Activated CD8-positive, alpha-beta memory T cell treated with anti-CD3 and anti-CD28 coated beads, Interleukin-2, amount 10 ng/mL, durations not matched to agents 7 days and 5 days (primary cell): Measurements from ENCODE around the gene LRP1B. TPM values are rescaled to one million over a fixed set of nuclear protein-coding genes. Genes with fewer than 3 reads are reported as not detected.
"Not testable (repeated sequence)": the region's sequence is repeated elsewhere in the genome, so short reads cannot be mapped to it uniquely, and the experiment has no call there.

Experiments
- ATAC-seq: fragments of 150-1000 bp; cut with Tn5 transposase; one replicate; pipeline ENCODE4 v1.10.0; 2021; ENCODE audit warnings: moderate library complexity
- CTCF ChIA-PET: fragments of 350-600 bp; sonication (Branson Sonifier 250); formaldehyde crosslinking; loops from one replicate; lab custom pipeline; 2021; ENCODE audit warnings: antibody characterized with exemption; lab: Charles Lee
- DNase-seq: peaks from one replicate; pipeline ENCODE4 v3.0.0-alpha.2; 2020
- H3K27ac Mint-ChIP-seq: one replicate; pipeline ENCODE4 v1.8.0; 2021; ENCODE audit warnings: mild to moderate bottlenecking, mixed read lengths
- H3K27me3 Mint-ChIP-seq: one replicate; pipeline ENCODE4 v1.8.0; 2021; ENCODE audit warnings: mixed read lengths
- H3K36me3 Mint-ChIP-seq: one replicate; pipeline ENCODE4 v1.8.0; 2021; ENCODE audit warnings: mild to moderate bottlenecking, mixed read lengths
- H3K4me1 Mint-ChIP-seq: one replicate; pipeline ENCODE4 v1.8.0; 2021; ENCODE audit warnings: mixed read lengths
- H3K4me3 Mint-ChIP-seq: one replicate; pipeline ENCODE4 v1.8.0; 2021; ENCODE audit warnings: mild to moderate bottlenecking, moderate library complexity, mixed read lengths
- H3K9me3 Mint-ChIP-seq: one replicate; pipeline ENCODE4 v1.8.0; 2022; ENCODE audit warnings: low read depth, mixed read lengths
- total RNA-seq, 2 experiments: library from RNA; stranded (reverse); gene quantifications; one replicate each; pipeline ENCODE4 v1.2.3, GENCODE V29; 2021

LRP1B gene
- total RNA-seq, 2 experiments from 2014 or later: not detected

DNA sequence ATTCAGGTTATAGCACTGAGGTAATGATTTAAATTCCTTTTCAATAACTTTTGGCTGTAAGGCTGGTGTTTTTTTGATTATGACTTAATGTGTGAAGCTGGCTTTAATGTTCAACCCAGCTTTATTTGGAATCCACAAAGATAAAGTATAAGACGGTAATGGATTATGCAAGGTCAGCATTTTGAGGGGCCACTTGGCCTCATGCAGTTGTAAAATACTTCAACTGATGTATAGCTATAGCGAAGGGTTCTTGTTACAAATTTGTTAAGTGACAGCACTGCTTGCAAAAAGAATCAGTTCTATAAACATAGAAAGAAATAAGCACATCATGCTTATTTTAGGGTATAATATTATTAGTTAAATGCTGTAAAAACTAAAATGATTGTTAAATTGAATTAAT is 36.6 kb downstream of the LRP1B start:
- H3K36me3 Mint-ChIP-seq: no peaks in the 10 kb centered on the region
- DNase-seq (no peak), ATAC-seq (no peak)
- no peaks in the 10 kb centered on the region for H3K27me3 Mint-ChIP-seq
- H3K4me3 Mint-ChIP-seq: no peak overlapping the region
- no peaks in the 10 kb centered on the region for H3K4me1 Mint-ChIP-seq
- CTCF ChIA-PET: no interaction called here
- H3K27ac Mint-ChIP-seq: no peak overlapping the region
- peaks cover 4% of the 10 kb centered on the region for H3K9me3 Mint-ChIP-seq

DNA sequence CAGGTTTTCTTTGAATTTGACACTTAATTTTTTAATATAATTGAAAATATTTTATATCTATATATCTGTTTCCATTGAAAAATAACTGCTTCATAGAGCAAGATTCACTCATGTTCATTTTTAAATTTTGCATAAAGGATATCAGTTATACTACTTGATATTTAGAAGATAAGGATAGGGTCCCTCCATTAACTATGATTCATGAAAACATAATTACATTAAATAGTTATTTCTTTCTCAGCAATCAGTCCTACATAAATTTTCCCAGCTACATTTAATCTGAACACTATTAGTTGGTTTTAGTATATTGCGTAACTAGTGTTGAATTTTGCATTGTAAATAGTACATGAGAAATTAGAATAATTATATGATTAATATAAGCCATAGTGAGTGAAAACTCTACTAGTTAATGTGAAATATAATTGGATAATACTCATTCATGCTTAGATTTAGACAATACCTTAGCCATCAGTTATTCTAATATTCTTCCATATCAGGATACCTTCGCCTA is 42.7 kb downstream of the LRP1B start:
- no peak overlapping the region for H3K4me3 Mint-ChIP-seq
- H3K36me3 Mint-ChIP-seq: no peaks in the 10 kb centered on the region
- no peaks in the 10 kb centered on the region for H3K27me3 Mint-ChIP-seq
- ATAC-seq: no peak
- H3K27ac Mint-ChIP-seq: no peak overlapping the region
- H3K4me1 Mint-ChIP-seq: no peaks in the 10 kb centered on the region
- DNase-seq: no peak
- H3K9me3 Mint-ChIP-seq: peaks cover 11% of the 10 kb centered on the region
- CTCF ChIA-PET: no interaction called here

DNA sequence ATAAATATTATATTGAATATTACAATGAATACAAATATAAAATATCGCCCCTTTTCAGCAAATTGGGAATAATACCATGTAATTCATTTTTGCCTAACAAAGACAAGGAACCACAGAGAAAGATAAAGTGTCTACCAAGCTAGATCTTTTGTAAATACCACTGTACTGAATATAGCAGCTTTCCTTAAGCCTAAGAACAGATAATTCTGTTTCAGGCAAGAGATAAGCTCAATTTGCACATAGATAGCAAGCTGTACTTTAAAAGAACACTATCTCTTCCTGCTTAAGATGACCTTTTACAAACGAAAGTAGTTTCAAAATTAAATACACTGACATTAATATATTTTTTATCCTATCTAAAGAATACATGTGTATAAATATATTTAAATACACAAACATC is 43.2 kb downstream of the LRP1B start:
- peaks cover 11% of the 10 kb centered on the region for H3K9me3 Mint-ChIP-seq
- H3K4me3 Mint-ChIP-seq, H3K27me3 Mint-ChIP-seq, CTCF ChIA-PET, H3K27ac Mint-ChIP-seq, H3K36me3 Mint-ChIP-seq, DNase-seq, H3K4me1 Mint-ChIP-seq, ATAC-seq: not testable (repeated sequence)

DNA sequence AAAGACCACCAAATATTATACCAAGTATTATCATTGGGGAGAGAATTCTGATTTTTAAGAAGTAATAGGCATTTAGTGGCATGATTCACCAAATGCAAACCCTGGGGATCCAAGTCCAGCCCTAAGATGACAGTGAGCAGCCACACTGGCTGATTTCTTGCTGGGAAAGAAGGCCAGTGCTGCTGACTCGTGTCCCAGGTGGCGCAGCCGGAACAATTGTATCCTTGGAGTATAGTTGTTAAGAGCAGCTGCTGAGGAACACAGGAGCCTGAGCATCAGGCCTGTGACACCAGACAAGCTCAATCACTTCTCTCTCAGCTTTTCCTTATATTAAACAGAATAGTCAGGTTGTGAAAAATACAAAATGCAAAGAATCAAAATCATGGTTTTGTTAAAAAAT is 48.4 kb downstream of the LRP1B start:
- no peaks in the 10 kb centered on the region for H3K4me1 Mint-ChIP-seq
- peaks cover 10% of the 10 kb centered on the region for H3K9me3 Mint-ChIP-seq
- H3K27ac Mint-ChIP-seq: no peak overlapping the region
- ATAC-seq (no peak), DNase-seq (no peak)
- H3K36me3 Mint-ChIP-seq: no peaks in the 10 kb centered on the region
- CTCF ChIA-PET: no interaction called here
- H3K4me3 Mint-ChIP-seq: no peak overlapping the region
- H3K27me3 Mint-ChIP-seq: no peaks in the 10 kb centered on the region

DNA sequence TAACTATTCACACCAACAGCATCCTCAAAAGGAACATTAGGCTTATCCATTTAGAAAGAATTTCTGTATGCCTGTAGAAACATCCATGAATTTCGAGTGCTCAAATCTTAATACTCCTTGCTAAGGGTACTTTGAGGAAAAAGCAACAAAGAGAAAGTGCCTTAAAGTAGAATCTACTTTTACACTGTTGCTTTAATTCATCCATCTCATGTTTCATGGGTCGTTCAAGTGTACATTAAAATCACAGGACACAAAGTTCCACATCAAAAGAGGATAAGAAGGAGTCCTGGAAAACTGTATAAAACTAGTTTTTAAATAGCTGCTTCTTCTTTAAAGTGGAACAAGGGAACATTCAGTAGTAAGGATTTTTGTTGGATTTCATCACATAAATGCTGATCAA is 54.5 kb downstream of the LRP1B start:
- no peak for DNase-seq
- no peak overlapping the region for H3K4me3 Mint-ChIP-seq
- no peaks in the 10 kb centered on the region for H3K27me3 Mint-ChIP-seq
- no peak for ATAC-seq
- H3K4me1 Mint-ChIP-seq: no peaks in the 10 kb centered on the region
- no peak overlapping the region for H3K27ac Mint-ChIP-seq
- H3K36me3 Mint-ChIP-seq: no peaks in the 10 kb centered on the region
- peaks cover 2% of the 10 kb centered on the region for H3K9me3 Mint-ChIP-seq
- CTCF ChIA-PET: no interaction called here

DNA sequence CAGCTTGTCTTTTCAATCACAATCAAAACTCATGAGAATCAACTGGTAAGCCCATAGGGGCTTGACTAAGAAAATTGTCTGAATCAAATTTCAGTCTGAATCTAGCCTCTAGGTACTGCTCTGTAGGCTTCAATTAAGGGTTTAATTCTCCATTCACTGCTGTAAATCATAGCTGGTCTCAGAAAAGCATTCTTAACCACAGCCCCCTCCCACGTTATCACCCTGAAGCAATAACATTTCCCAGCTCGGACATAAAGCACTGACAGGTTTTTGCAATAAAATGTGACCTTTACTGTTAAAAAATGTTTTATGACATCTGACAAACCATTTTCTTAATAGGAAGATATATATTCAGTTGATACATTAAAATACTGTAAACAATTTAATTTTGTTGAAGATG is 55.0 kb downstream of the LRP1B start:
- DNase-seq (no peak), ATAC-seq (no peak)
- H3K36me3 Mint-ChIP-seq: no peaks in the 10 kb centered on the region
- H3K4me3 Mint-ChIP-seq: no peak overlapping the region
- H3K27me3 Mint-ChIP-seq: no peaks in the 10 kb centered on the region
- H3K9me3 Mint-ChIP-seq: peaks cover 2% of the 10 kb centered on the region
- no peak overlapping the region for H3K27ac Mint-ChIP-seq
- H3K4me1 Mint-ChIP-seq: no peaks in the 10 kb centered on the region
- CTCF ChIA-PET: no interaction called here

DNA sequence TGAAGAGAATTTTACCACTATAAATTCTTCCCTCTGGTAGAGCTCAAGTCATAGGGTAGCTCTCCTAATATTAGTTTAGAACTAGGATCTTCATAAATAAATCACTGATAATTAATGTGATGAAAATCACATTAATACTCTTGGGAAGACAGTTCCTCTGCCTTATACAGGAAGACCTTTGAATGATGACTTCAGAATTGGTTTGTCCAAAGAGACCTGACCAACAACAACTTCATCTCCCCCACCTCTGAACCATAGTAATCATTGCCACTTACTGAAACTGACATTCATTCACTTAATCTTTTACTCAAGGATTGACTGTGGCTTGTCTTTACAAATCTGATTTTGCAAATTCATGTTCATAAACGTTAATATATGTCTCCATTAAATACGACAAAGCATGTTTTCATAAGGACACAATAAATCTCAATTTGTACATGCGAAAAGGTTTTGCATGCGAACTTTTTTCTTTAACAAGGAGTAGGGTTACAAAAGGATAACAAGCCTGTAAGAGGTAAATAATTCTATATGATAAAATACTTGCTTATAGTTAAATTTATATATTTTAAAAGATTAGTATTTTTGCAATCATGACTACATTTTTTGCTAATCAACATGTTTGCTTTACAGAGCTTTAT is 61.4 kb downstream of the LRP1B start:
- H3K27me3 Mint-ChIP-seq: no peaks in the 10 kb centered on the region
- CTCF ChIA-PET: no interaction called here
- DNase-seq (no peak), ATAC-seq (no peak)
- H3K36me3 Mint-ChIP-seq: no peaks in the 10 kb centered on the region
- H3K27ac Mint-ChIP-seq: no peak overlapping the region
- H3K9me3 Mint-ChIP-seq: peaks cover 4% of the 10 kb centered on the region
- H3K4me3 Mint-ChIP-seq: no peak overlapping the region
- no peaks in the 10 kb centered on the region for H3K4me1 Mint-ChIP-seq

DNA sequence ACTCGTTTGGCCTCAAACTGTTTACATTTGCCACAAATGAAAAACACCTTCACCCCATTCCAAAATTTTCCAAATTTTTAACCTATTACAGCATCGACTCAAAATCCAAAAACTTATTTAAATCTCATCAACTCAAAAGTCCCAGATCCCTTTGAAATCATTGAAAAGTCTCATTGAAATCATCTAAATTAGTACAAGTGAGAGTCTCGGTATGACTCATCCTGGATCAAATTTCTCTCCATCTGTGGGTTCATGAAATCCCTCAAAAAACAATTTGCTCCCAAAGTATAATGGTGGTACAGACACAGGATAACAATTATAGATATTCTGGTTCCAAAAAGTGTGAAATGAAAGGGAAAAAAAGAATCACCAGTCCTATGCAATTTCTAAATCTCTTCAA is 65.1 kb downstream of the LRP1B start:
- DNase-seq: no peak
- CTCF ChIA-PET: no interaction called here
- no peak for ATAC-seq
- Mint-ChIP-seq H3K27me3 (no peaks in the 10 kb centered on the region), H3K4me1 (no peaks in the 10 kb centered on the region), H3K9me3 (peaks cover 2% of the 10 kb centered on the region), H3K27ac (no peak overlapping the region), H3K4me3 (no peak overlapping the region), H3K36me3 (no peaks in the 10 kb centered on the region)

DNA sequence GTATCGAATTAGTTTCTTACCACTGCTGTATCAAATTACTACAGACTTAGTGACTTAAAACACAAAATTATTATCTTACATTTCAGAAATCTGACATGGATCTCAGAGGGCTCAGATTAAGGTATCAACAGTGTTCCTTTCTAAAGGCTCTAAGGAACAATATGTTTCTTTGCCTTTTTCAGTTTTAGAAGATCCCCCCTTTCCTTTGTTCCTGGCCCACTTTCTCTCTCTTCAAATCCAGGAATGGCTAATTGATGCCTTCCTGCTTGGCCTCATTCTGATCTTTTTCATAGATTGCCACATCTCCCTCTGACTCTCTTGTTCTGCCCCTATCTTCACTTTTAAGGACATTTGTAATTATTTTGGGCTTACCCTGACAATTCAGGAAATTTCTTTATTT is 65.7 kb downstream of the LRP1B start:
- no peak for DNase-seq
- H3K4me3 Mint-ChIP-seq: no peak overlapping the region
- CTCF ChIA-PET: no interaction called here
- H3K9me3 Mint-ChIP-seq: peaks cover 2% of the 10 kb centered on the region
- no peaks in the 10 kb centered on the region for H3K27me3 Mint-ChIP-seq
- no peaks in the 10 kb centered on the region for H3K4me1 Mint-ChIP-seq
- ATAC-seq: no peak
- H3K27ac Mint-ChIP-seq: no peak overlapping the region
- no peaks in the 10 kb centered on the region for H3K36me3 Mint-ChIP-seq

DNA sequence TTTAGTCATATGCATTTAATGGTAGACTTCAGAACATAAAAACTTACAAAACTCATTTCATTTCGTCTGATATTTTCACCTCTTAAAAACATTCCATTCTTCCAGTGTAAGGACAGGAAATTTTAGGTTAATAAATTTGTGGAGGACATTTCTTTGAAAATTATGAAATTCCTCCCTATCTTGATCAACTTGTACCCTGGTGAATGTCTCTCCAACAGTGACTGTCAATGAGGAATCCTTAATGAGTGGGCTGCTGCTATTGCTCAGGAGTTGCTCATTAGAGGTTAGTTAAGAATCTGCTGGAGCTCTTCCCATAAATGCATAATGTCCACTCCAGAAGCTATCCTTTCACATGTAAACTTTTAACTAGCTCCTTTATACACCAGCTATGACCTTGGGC is 69.1 kb downstream of the LRP1B start:
- H3K4me1 Mint-ChIP-seq: no peaks in the 10 kb centered on the region
- H3K36me3 Mint-ChIP-seq: no peaks in the 10 kb centered on the region
- H3K27ac Mint-ChIP-seq: no peak overlapping the region
- no peak for DNase-seq
- H3K9me3 Mint-ChIP-seq: peaks cover 4% of the 10 kb centered on the region
- ATAC-seq: no peak
- H3K27me3 Mint-ChIP-seq: no peaks in the 10 kb centered on the region
- CTCF ChIA-PET: no interaction called here
- no peak overlapping the region for H3K4me3 Mint-ChIP-seq

DNA sequence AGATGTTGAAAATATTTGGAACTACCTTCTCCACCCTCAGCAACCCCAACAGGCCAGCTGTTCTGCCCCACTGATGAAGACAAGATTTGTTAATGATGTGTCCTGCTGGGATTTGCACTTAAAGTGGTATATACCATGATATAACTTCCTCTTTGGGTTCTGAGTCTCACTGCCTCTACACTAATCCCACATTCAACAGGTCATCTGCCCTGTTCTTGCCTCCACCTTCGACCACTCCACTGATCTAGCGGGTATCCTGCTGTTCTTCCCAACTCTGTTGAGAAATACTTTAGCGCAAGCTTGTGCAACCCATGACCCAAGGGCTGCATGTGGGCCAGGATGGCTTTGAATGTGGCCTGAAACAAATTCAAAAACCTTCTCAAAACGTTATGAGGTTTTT is 72.7 kb downstream of the LRP1B start:
- Mint-ChIP-seq H3K4me3 (no peak overlapping the region), H3K36me3 (no peaks in the 10 kb centered on the region), H3K27ac (no peak overlapping the region), H3K27me3 (no peaks in the 10 kb centered on the region), H3K4me1 (no peaks in the 10 kb centered on the region), H3K9me3 (peaks cover 7% of the 10 kb centered on the region)
- DNase-seq (no peak), ATAC-seq (no peak)
- CTCF ChIA-PET: no interaction called here

DNA sequence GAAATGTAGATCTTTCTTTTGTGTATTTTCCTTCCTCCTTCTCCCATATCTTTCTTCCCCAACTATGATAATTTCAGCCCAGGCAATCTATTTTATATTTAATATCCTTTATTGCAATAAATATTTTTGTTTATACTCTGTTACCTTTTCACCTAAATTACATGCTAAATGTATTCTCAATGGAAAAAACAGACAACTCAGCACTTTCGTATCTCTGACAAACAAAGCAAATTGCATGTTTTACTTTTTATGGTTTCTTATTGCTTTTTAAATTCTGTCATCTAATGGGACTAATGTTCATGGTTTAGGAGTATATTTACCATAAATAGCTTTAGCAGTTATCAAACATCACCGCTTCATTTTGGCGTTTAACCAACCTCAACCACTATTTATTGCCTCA is 74.0 kb downstream of the LRP1B start:
- CTCF ChIA-PET: no interaction called here
- H3K27ac Mint-ChIP-seq: no peak overlapping the region
- H3K27me3 Mint-ChIP-seq: no peaks in the 10 kb centered on the region
- DNase-seq: no peak
- no peak for ATAC-seq
- no peak overlapping the region for H3K4me3 Mint-ChIP-seq
- peaks cover 7% of the 10 kb centered on the region for H3K9me3 Mint-ChIP-seq
- no peaks in the 10 kb centered on the region for H3K36me3 Mint-ChIP-seq
- no peaks in the 10 kb centered on the region for H3K4me1 Mint-ChIP-seq

- ATAC-seq: no peak
These were observed 78.5 kb downstream of the LRP1B start for GRCh38 chr2:142052220-142052863.

GRCh38 chr2:142048581-142048980 is 82.2 kb downstream of the LRP1B start:
- no peaks in the 10 kb centered on the region for H3K4me1 Mint-ChIP-seq
- no peak for DNase-seq
- H3K36me3 Mint-ChIP-seq: no peaks in the 10 kb centered on the region
- CTCF ChIA-PET: no interaction called here
- no peak for ATAC-seq
- no peak overlapping the region for H3K4me3 Mint-ChIP-seq
- peaks cover 3% of the 10 kb centered on the region for H3K9me3 Mint-ChIP-seq
- no peaks in the 10 kb centered on the region for H3K27me3 Mint-ChIP-seq
- H3K27ac Mint-ChIP-seq: no peak overlapping the region

More at GRCh38 chr2:142052220-142052863, 78.5 kb downstream of the LRP1B start:
- no peaks in the 10 kb centered on the region for H3K27me3 Mint-ChIP-seq
- H3K9me3 Mint-ChIP-seq: peaks cover 7% of the 10 kb centered on the region
- H3K4me1 Mint-ChIP-seq: no peaks in the 10 kb centered on the region
- H3K27ac Mint-ChIP-seq: no peak overlapping the region
- H3K4me3 Mint-ChIP-seq: no peak overlapping the region
- no peaks in the 10 kb centered on the region for H3K36me3 Mint-ChIP-seq
- CTCF ChIA-PET: no interaction called here
- DNase-seq: no peak
